OCI-LY1 (cell line): ENCODE results near the gene DICER1.

ENCODE experiments used
- EZH2 ChIP-seq: fragments of 200-600 bp; sonication (generic), shearing (Covaris generic); IDR thresholded peaks from 2 replicates; pipeline ENCODE4 v1.8.0; 2017; ENCODE audit warnings: borderline replicate concordance, mixed run types, mild to moderate bottlenecking, antibody characterized with exemption, low read length, moderate library complexity, mixed read lengths
- TF ChIP-seq, protein P1 (sequence below): fragments of 200-600 bp; sonication (generic), shearing (Covaris generic); IDR thresholded peaks from 2 replicates; pipeline ENCODE4 v1.5.1; 2017; ENCODE audit warnings: mild to moderate bottlenecking, antibody characterized with exemption, low read length, moderate library complexity, mixed read lengths

DNA sequence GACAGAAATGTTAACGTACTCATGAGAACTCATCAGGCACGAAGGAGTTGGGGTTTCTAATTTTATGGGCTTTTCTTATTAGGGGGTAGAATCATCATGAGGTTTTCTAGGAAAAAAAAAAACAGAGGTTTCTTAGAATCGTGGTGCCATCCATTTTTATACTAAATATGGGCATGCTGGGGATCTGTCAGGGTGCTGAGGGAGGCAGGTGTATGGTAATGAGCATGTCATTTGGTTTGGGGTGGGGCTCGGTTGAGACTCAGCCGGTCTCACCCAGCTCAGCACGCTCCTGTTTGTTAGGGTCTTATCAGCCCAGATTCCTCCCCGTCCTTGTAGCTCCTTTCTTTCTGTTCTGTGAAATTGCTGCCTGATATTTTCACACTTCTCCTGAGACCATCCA, 98.2 kb downstream of the DICER1 start:
- TF ChIP-seq, protein P1, sequence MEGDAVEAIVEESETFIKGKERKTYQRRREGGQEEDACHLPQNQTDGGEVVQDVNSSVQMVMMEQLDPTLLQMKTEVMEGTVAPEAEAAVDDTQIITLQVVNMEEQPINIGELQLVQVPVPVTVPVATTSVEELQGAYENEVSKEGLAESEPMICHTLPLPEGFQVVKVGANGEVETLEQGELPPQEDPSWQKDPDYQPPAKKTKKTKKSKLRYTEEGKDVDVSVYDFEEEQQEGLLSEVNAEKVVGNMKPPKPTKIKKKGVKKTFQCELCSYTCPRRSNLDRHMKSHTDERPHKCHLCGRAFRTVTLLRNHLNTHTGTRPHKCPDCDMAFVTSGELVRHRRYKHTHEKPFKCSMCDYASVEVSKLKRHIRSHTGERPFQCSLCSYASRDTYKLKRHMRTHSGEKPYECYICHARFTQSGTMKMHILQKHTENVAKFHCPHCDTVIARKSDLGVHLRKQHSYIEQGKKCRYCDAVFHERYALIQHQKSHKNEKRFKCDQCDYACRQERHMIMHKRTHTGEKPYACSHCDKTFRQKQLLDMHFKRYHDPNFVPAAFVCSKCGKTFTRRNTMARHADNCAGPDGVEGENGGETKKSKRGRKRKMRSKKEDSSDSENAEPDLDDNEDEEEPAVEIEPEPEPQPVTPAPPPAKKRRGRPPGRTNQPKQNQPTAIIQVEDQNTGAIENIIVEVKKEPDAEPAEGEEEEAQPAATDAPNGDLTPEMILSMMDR: no peak
- TF ChIP-seq EZH2: no peak
